ENCODE data around the gene TPK1.

Gene TPK1

DNA sequence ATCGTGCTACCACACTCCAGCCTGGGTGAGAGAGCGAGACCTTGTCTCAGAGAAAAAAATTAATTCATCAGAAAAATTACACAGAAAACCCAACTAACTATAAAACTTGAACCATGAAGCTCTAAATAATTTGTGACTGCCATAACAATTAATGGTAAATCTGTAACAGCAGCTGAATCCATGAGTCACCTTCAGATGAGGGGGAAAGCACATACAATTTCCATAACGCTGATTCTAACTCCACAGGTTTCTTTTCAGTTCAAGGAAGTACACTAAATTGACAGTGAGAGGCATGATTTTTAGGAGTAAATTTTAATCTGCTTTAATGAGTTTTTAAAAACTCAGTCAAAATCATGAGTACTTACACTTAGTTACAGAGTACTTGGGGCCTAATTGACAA is 312.2 kb downstream of the TPK1 start:
- DNase-seq = no peak

- no peak for DNase-seq
Measured at GRCh38 chr7:144519925-144520324, 315.9 kb downstream of the TPK1 start.

DNA sequence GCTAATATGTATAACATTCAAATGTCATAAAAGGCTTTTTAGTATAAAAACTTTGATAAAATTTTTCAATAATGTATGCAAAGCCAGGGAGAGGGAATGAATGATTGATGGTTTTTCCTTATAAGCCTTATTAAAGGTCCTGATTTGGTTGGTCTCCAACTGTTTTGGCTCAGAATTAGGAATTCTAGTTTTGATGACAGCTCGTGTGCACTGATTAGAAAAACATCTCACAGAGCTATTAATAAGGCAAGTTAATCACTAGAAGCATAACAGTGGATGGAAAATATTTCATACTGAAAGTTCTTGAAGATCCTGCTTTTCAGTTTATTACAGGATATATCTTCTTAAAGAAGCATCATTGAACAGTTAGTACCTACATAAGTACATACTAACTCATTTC is 317.5 kb downstream of the TPK1 start:
- DNase-seq = no peak

GRCh38 chr7:144517749-144518148 is 318.1 kb downstream of the TPK1 start:
- no peak for DNase-seq

- no peak for DNase-seq
Measured at GRCh38 chr7:144516729-144517525, 318.9 kb downstream of the TPK1 start.

GRCh38 chr7:144513334-144513733 is 322.5 kb downstream of the TPK1 start:
- no peak for DNase-seq

DNA sequence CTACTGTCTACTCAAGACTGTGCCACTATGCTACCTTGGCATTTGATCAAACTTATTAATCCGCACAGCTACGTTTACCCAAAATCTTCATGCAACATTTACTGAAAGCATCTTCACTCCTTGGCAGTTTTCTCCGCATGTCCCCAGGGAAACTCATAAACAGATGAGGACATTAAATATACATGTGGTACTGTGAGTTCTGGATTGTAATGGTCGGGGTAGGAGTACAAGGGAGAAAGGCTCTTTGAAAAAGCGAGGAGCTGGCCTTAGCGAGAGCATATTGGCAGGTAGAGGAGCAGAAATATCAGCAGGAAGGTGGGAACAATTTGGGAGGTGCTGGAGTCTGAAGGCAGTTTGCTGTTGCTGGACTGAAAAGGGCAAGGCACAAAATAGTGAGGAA is 325.2 kb downstream of the TPK1 start:
- DNase-seq = no peak

DNA sequence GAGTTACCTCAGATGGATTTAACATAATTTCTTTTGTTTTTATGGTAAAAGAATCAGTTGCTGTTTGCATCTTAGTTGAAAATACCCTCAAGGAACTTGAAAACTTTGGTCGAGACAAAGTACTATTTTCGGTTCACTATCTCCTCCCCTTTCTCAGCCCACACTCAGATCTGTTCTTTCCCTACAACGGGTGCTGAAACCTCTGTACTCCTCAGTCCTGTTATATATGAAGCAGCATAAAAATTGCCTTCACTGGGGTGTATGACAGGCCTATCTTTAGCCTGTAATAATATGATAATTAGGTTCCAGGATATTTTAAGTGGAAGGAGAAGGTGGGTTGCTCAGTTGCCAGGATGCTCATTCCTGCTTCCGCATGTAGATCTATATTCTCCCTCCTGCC is 327.2 kb downstream of the TPK1 start:
- DNase-seq = no peak

DNA sequence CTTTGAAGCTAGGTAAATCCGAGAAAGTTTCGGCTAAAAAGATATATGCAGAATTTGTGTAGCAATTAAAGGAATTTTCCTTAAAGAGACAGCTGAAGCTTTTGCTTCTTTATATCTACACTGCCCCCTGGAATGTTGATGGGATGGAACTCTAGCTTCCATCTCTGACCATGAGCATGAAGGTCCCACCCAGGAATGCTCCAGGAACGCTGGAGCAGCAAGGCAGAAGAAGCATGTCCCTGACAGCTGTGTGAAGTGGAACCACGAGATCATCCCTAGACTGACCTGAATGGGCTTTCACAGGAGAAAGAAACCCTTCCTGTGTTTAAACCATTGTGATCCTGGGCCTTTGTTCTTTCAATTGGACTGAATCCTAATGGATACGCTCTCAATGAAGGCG is 332.6 kb downstream of the TPK1 start:
- no peak for DNase-seq

- DNase-seq = no peak
Measured at GRCh38 chr7:144500225-144500624, 335.6 kb downstream of the TPK1 start.

DNA sequence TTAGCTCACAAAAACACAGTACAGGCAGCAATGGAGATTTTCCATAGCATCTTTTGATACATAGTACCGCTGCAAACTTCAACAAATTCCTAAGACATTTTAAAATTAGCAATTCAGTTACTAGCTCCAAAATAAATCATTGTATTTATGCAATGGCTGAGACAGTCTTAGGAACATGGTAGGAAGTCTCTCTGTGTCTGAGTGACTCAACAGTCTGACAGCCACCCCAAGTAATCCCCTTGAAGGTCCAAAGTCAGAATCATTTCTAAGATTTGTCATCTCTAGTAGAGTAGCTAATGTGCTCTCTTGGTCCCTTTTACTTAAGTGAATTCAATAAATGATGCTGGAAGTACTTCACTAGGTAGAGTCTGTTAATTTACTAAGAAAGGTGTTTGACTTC is 338.6 kb downstream of the TPK1 start:
- DNase-seq = no peak

DNA sequence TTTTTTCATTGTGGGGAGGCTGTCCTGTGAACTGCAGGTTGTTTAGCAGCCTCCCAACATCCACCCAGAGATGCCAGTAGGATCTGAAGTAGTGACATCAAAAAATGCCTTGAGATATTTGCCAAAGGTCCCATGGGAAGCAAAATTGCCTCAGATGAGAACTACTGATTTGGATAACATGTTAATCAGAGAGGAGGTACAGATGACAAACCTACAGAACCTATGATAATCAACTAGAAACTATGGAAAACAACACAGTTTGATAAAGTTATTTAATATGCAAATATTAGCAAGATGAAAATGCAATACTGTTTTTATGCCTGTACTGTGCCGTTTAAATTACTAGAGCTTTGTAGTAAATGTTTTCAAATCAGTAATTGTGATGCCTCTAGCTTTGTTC is 341.5 kb downstream of the TPK1 start:
- no peak for DNase-seq

- no peak for DNase-seq
Measured at GRCh38 chr7:144489504-144489903, 346.3 kb downstream of the TPK1 start.

DNA sequence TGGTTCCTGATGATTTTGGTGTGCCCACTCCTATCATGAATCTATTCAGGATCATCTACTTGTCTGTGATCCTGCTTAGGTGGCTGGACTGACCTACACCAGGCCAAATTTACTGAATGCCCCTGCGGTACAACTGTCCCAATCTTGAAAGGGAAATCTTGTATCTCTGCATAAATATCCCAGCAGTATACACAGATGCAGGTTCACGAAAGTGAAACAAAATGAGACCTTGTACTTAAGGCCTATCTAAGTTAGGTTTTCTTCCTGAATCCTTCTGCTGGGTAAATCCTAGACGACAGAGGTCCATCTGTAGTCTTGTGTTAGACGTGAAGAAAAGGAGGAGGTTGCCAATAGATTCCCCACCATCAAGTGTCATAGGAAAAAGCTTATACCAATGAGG is 346.9 kb downstream of the TPK1 start:
- DNase-seq = no peak

GRCh38 chr7:144487901-144488300 is 348.0 kb downstream of the TPK1 start:
- no peak for DNase-seq

DNA sequence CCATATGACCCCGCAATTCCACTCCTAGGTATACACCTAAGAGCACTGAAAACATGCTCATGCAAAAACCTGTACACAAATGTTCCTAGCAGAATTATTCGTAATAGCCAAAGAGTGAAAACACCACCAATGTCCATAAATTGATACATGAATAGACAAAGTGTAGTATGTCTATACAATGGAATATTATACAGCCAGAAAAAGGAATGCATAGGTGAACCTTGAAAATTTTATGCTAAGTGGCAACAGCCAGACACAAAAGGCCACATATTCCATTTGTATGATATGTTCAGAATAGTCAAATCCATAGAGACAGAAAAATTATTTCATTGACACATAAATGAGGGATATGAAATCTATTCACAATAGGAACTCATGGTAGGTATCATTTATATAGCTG is 351.4 kb downstream of the TPK1 start:
- no peak for DNase-seq

DNA sequence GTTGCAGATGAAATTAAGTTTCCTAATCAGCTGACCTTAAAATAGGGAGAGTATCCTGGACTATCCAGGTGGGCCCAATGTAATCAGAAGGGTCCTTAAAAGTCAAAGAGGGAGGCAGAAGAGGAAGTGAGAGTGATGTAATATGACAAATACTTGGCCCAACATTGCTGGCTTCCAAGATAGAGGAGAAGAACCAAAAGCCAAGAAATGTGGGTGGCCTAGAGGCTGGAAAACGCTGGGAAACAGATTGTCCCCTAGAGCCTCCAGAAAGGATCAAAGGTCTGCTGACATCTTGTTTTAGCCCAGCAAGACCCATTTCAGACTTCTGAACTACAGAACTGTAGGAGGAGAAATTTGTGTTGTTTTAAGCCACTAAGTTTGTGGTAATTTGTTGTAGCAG is 352.7 kb downstream of the TPK1 start:
- DNase-seq = no peak

DNA sequence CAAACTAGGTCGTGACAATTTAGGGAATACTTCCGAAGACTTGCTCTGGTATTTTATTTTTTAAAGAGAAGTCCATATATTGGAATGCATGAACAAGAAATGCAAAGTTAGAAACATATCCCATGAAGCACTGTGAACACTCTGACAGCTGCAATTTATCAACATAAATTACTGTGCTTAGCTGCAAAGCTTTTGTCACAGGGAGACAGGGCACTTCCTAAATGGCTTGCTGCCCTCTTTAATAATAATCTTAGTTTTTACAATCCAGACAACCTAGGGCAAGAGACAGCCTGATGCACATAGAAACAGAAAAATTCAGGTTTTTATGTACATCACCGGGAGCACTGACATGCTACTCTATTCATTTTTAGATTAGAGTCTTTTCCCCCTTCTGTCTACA is 354.0 kb downstream of the TPK1 start:
- DNase-seq = no peak

GRCh38 chr7:144477348-144477747 is 358.5 kb downstream of the TPK1 start:
- no peak for DNase-seq

DNA sequence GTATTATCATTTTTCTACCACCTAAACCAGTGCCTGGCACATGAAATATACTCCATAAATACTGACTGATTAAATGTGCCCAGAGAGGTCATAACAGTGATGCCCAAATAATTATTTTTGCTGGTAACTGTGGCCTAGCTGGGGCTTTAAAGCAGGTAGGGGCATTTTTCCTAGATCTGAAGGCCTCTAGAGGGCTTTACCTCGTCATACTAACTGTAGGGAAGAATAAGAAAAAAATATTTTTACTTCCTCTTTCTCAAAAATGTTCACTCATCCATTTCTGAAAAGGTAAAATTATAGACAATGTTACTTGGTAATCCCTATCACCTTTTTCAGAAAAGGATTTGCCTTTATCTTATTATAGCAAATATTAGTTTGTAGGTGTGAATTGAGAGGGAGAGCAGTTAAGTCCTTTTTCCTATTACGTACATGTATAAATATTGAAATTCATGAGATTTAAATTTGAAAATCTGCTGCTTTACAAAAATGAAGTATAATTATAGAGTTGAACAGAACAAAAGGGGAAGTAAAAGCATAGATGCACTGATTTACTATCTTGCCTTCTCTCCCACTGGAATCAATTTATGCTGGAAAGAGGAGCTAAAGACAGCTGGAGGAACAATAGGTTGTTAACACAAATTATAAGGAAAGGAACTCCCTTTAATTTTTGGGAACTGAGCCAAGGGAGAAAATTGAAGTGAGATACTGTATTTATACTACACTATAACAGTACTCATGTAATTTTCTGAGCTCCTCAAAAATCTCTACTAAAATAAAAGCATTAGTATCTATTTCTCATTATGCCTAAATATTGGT is 360.8 kb downstream of the TPK1 start:
- DNase-seq = no peak

DNA sequence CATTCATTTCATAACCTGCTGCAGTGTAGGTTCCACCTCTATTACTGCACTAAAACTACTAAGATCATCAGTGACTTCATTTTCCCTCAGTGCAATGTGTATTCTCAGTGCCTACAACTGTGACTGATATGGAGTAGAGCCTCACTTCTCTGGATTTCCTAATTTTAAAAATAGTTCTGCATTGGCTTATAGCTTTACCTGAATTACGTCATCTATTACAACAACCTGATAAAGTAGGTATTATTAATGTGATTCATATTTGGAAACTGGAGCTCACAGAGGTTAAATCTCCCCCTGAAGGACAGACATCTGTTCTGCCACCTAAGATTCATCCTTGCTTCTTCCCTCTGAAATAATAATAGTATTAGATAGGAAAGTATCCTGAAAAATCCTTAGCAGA is 361.5 kb downstream of the TPK1 start:
- no peak for DNase-seq

DNA sequence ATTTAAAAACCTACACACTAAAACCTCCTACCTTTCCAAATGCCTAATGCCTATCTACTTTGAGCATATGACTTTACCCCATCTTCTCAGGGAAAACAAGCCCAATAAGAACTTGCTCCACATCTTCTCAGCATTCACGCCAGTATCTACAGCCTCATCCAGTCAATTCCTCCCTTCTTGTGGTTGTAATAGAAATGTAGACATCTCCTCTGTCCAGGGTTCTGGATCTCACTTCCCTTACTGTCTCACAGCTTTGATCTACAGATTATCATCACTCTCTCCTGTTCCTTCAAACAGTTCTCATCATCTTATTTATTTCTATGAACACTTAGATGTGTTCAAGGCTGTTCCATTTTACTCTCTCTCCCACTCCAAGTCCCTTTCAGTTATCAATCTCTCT is 361.9 kb downstream of the TPK1 start:
- no peak for DNase-seq

DNA sequence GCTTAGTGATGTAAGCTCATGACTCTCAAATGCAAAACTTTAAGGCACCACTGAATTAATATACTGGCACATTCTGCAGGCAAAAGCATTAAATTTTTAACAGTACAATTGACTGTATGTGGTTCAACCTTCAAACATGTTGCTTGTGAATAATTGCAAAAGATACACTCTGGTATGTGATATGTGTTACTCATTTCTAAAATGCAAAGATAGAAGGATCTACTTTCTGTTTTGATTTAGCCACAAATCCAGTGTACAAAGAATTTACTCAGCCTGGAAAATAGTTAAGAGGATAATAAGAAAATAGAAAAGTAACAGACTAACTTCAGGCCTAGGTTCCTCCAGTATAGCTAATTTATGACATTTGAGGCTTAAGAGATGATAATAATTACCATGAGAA is 365.8 kb downstream of the TPK1 start:
- DNase-seq = no peak

DNA sequence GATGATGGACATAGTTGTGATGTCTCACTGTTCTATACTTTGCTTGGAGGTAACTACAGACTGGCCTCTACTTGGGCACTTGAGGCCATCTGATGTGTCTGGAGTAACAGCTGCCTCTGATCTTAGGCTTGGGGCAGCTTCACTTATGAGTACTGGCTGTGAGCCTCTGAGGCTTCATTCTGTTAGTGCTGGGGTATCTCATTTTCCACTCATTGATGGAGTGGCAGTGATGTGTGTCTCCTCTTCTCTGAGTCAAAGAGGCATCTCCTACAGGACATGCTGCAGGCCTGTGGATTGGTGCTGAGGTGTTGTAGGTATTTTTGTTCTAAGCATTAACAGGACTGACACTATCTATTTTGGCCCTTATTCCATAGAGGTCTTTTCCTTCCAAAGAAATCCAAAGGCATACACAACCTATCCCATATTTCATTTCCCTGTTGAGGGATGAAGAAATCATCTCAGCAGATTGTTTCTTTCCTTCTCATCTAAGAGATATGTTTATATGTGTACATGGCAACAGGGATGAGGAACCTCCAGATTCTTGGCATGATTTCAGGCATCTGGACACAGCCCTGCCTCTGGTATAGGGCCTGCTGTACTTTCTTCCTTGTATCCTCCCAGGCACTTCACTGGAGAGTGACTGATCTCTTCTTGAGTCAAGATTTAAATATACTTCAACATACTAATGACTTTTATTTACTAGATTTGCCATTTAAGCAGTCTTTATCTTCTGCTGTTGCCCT is 366.7 kb downstream of the TPK1 start:
- DNase-seq = no peak
